Measurements from ENCODE around the gene LIPN.
"Not testable (repeated sequence)": the region's sequence is repeated elsewhere in the genome, so short reads cannot be mapped to it uniquely, and the experiment has no call there.

LIPN gene, protein sequence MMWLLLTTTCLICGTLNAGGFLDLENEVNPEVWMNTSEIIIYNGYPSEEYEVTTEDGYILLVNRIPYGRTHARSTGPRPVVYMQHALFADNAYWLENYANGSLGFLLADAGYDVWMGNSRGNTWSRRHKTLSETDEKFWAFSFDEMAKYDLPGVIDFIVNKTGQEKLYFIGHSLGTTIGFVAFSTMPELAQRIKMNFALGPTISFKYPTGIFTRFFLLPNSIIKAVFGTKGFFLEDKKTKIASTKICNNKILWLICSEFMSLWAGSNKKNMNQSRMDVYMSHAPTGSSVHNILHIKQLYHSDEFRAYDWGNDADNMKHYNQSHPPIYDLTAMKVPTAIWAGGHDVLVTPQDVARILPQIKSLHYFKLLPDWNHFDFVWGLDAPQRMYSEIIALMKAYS

DNA sequence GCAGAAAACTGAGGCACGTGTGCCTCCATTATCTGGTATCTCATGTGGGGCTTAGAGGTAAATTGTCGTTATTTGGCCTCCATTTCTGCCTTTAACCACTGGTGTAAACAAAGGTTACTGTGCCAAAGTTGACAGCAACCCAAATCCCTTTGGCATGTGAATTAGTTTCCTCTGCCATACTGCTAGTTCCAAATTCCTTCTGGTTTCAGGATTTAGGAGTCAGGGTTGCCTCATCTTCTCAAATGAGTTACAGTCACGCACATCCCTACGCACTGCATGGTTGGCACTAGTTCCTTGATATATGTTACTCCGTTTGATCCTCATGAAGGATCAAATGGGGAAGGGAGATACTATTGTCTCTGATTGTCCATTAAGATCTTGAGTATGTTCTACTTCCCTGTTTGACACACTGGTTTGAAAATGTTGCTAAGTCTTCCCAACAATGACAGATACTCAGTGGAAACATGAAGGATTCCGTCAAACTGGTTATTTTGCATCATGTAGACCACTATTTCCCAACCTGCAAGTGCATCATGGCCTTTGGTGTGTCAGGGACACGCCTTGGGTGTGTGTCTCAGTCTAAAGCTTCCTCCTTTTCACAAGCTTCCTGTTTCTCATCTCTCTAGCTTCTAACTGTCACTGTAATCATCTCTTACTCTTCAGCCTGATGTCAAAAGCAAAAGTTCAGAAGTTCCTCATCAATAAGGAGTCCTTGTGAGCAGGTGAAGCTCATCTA is at the start of gene LIPN:
Gene LIPN (plus strand): TSS at position 655 of the 736 bp plus-strand sequence. CDS start 1,386 bp downstream, outside the sequence.
- in situ Hi-C loops (cut with MboI; ENCODE audit: low sequenced_read_pairs), result no loop called here

DNA sequence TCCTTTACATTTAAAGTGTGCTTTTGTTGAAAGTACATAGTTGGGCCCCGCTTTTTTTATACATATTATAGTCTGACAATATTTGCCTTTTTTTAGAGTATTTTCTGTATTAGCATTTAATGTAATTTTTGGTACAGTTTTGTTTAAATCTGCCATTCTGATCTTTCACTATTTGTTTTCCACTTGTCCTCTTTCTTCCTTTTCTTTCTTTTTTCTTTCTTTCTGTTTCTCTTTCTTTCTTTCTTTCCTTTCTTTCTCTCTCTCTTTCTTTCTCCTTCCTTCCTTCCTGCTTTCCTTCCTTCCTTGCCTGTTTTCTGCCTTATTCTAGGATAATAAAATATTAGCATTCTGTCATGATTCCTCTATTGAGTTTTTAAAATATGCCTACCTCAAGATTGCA is 44.3 kb upstream of the LIPN start:
- in situ Hi-C loops (cut with MboI; ENCODE audit: low sequenced_read_pairs), result no loop called here

DNA sequence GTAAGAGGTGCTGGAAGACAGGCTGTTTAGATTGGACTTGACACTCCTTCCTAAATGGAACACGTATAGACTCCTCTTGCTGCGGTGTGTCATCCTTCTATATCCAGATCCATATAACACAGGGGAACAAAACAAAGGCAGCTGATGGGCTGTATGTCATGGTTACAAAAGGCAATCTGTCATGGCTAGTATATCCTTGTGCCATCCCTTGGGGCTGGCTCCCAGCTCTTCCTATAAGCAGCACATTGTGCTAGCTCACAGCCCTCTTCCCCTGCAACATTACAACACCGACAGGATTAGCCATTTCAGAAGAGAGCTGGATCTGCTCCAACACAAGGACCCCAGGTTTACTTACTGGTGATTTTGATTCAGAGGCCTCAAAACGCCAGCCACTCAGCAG is 38.4 kb upstream of the LIPN start:
- in situ Hi-C loops (cut with MboI; ENCODE audit: low sequenced_read_pairs), result no loop called here

DNA sequence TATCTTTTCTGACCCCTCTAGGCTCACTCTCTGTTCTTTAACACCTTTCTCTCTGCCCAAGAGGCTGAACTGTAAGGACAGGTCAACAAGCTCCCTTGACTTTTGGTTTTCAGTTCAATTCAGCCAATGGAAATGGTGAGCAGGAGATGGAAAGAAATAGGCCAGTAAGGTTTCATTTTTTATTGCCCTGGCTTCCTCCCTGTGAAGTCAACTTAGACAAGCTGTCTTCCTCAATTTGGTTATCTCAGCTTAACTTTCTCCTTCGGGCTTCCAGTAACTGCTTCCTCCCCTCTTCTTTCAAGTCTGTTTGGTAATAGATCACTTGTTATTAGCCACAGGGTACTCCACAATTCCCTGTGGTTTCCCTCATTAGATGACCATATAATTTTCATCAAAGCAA is 34.0 kb upstream of the LIPN start:
- in situ Hi-C loops (cut with MboI; ENCODE audit: low sequenced_read_pairs), result no loop called here

DNA sequence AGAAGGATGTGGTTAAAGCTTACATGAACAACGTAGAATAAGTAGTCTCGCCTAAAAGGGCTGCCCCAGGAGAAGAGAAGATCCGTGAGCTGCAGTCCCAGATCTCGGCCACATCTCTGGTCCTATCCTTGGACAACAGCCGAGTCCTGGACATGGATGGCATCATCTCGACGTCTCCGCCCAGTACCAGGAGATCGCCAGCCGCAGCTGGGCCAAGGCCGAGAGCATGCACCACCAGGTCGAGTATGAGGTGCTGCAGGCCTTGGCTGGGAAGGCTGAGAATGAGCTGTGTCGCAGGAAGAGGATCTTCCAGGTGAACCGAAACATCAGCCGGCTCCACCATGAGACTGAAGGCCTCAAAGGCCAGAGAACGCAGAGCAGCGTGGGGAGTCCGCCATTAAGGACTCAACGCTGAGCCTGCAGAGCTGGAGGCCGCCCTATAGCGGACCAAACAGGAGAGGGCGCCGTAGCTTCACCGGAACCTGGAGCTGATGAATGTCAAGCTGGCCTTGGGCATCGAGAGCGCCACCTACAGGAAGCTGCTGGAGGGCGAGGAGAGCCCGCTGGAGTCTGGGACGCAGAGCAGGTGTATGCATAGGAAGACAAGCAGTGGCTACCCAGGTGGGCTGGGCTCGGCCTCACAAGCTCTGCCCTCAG is 31.6 kb upstream of the LIPN start:
- in situ Hi-C loops (cut with MboI; ENCODE audit: low sequenced_read_pairs), result no loop called here

DNA sequence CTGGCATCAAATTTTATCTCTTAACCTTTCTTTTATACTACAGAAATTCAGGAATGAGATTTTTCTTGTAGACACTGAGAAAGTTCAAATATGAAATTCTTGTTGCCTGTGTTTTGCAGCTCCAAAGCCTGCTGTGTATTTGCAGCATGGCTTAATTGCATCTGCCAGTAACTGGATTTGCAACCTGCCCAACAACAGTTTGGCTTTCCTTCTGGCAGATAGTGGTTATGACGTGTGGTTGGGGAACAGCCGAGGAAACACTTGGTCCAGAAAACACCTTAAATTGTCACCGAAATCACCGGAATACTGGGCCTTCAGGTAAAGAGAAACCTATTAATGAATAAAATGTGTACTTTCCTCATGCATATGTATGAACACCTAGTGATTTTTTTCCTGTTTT is 29.0 kb upstream of the LIPN start:
- in situ Hi-C loops (cut with MboI; ENCODE audit: low sequenced_read_pairs), result no loop called here

DNA sequence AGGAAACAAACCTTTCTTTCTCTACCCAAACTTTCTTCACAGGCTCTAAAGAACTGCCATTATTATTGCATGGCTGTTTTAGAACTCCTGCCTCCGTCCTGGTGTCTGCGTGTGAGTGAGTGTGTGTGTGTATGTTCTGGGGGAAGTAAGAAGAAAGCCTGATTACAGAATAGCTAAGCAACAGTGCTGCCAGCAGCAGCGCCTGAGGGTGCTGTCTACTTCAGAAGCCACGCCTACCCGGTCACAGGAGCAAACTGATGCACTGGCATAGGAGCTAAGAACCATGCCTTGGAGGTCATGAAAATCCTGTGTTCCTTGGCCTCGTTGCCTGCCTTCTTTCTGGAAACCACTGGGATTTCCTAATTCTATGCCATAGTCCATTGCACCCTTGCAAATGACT is 28.5 kb upstream of the LIPN start:
- in situ Hi-C loops (cut with MboI; ENCODE audit: low sequenced_read_pairs), result no loop called here

DNA sequence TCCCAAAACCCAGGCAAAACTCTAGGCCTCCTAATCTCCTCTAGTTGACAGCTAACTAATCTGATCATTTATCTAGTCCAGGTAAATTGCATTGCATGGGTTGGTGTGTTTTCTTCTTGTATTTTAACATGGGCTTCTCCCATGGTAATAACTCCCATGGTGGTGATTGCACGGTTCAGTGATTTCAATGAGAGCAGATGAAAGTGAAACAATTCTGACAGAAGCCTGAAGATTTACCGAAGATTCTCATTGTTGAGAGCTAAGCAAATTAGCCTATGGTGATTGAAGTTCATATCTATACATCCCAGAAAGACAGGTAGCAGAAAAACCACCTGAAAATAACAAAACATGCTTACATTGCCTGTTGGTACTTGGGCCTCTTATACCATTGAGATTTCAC is 26.6 kb upstream of the LIPN start:
- in situ Hi-C loops (cut with MboI; ENCODE audit: low sequenced_read_pairs), result no loop called here

DNA sequence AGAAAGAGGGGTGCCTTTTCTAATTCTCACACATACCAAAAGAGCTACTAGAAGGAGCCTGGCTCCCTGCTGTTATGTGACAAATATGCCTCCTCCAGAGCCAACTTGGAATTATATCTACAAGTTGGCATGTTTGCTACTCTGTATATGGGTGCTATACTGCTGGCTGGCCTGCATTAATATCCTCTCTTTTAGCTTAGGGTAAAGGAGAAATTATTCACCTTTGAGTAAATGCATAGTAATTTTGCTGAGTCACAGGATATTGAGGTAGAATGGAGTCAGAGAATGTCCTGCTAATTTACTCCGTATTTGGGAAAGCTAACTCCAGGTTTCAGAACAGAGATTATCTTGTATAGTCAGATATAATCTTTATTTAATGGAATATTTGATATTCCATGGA is 24.2 kb upstream of the LIPN start:
- in situ Hi-C loops (cut with MboI; ENCODE audit: low sequenced_read_pairs), result no loop called here

DNA sequence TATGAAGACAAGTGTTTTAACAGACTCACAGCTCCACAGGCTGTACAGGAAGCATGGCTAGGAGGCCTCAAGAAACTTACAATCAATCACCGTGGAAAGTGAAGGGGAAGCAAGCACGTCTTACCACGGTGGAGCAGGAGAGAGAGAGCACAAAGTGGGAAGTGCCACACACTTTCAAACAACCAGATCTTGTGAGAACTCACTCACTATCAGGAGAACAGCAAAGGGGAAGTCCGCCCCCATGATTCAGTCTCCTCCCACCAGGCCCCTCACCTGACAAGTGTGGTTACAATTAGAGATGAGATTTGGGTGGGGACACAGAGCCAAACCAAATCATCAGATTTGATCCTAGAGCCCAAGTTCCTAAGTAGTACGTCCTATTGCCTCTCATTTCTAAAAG is 17.9 kb upstream of the LIPN start:
- in situ Hi-C loops (cut with MboI; ENCODE audit: low sequenced_read_pairs), result not testable (repeated sequence)

DNA sequence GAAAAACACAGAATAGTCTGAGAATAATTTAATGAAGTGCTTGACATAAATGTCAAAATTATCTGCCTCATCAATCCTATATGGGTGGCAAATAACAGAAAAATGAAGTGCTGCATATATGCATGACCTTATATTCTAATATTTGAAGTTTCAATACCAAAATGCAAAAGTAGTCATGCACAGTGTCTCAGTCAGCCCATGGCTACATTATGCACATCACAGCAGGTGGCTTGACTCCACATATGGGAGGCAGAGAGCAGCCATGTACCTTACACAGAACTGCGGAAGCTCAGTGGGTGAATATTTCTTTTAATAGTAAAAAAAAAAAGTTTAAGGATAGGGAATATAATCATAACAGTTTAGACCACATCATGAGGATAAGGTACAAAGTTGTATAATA is 17.4 kb upstream of the LIPN start:
- in situ Hi-C loops (cut with MboI; ENCODE audit: low sequenced_read_pairs), result no loop called here

DNA sequence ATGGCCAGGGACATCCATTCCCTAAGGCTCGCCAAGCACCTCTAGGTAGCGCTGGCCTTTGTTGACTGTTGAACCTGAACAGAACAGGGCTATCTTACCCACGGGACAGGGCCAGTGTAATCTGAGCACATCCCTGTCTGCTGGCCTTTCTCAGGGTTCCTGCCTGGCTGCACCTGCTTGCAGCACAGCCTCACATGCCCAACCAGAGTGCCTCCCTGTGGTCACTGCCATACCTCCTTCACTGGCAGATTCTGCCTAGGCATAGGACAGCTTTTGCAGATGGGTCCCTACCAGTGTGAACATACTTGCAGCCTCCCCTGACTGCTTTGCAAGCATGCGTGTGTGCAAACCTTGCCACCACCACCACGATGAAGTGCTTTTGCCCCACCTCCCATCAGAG is 15.8 kb upstream of the LIPN start:
- in situ Hi-C loops (cut with MboI; ENCODE audit: low sequenced_read_pairs), result no loop called here

DNA sequence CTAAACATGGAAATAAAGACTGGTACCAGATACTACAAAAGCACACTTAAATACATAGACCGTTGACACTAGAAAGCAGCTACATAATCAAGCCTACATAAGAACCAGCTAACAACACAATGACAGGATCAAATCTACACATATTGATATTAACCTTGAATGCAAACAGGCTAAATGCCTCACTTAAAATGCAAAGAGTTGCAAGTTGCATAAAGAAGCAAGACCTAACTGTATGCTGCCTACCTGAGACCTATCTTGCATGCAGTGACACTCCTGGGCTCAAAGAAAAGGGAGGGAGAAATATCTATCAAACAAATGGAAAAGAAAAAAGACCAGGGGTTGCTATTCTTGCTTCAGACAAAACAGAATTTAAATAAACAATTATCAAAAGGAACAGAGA is 14.2 kb upstream of the LIPN start:
- in situ Hi-C loops (cut with MboI; ENCODE audit: low sequenced_read_pairs), result no loop called here

DNA sequence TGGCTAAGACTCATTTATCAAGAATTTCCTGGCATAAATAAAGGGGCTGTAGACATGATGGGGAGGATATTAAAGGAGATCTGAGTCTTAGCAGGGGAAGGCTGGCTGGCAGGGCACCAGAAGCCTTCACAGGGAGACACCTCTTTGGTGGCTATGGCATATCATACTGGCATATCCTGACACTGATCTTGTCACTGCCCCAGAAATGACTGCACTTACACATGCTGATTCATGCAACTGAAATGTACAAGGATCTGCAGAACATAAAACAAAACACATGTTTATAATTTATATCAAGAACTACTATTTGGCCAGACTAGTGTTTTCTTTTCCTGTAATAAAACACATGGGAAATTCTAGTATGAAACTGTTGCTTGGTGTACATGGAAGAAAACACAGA is 5.5 kb upstream of the LIPN start:
- in situ Hi-C loops (cut with MboI; ENCODE audit: low sequenced_read_pairs), result no loop called here

DNA sequence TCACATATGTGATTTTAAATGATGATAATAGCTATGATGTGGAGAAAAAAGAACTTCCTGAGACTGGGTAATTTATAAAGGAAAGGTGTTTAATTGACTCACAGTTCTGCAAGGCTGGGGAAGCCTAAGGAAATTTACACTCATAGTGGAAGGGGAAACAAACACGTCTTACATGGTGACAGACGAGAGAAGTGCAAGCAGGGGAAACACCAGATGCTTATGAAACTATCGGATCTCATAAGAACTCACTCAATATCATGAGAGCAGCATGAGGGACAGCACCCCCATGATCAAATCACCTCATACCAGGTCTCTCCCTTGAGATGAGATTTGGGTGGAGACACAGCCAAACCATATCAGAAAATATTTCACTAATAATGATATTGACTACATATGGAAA is 4.1 kb upstream of the LIPN start:
- in situ Hi-C loops (cut with MboI; ENCODE audit: low sequenced_read_pairs), result no loop called here

DNA sequence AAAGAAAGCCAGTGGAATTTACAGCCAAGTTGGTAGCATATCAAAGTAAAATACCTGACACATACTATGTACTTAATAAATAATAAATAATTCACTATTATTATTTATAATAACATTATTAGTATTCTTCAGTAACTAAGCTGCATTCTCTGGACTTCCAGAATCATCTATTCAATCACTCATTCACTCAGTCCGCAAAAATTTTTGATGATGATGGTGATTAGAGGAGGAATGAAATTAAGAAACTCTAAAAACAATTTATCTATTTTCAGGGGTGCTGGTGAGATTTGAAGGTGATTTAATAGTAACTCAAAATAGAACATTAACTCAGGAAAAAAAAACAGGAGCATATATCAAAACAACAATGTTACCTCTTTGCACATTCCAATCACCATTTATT is 3.2 kb upstream of the LIPN start:
- in situ Hi-C loops (cut with MboI; ENCODE audit: low sequenced_read_pairs), result no loop called here

DNA sequence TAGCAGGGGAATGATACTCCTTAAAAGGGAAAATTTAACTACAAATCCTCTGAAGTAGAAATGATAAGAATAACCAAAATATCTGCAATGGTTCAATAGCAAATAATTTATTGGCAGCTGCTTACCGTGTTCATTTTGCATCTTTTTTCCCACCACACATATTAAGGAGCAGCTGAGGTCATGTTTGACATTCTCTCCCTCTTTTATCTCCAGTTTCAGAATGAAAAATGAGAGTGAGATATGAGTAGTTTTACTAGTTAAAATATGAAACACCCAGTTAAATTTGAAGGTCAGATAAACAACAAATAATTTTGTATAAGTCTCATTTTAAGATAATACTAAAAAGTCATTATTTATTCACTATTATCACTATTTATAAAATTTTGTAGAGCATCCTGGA is 3.1 kb downstream of the LIPN start:
- in situ Hi-C loops (cut with MboI; ENCODE audit: low sequenced_read_pairs), result no loop called here

DNA sequence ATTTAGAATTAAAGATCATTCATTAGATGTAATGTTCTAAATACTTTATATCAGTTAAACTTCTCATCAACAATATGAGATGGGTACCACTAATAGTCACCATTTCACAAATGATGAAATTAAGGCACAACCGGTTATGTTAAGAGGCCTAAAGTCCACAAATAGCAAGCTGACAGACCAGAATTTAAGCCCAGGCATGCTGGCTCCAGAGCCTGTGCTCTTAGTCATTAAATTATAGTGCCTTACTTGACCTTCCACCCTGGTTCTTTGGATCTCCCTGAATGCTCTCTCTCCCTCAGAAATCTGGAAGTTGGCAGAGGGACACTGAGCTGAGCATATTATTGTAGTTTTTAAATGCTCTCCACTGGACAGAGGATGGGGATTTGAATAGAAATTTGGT is 3.6 kb downstream of the LIPN start:
- in situ Hi-C loops (cut with MboI; ENCODE audit: low sequenced_read_pairs), result no loop called here

DNA sequence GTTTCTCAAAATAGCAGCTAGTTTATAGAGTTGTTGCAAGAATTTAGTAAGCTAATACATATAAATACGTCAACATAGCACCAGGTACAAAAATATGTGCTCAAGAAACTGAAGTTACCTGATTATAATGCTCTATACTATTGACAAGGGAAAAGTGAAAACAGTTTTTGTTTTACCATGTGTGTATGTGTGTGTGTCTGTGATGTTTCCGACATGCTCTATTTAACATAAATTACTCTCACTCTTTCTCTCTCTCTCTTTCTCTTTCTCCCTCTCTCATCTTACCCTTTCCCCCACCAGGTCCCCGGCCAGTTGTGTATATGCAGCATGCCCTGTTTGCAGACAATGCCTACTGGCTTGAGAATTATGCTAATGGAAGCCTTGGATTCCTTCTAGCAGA is 4.3 kb downstream of the LIPN start:
- in situ Hi-C loops (cut with MboI; ENCODE audit: low sequenced_read_pairs), result no loop called here

DNA sequence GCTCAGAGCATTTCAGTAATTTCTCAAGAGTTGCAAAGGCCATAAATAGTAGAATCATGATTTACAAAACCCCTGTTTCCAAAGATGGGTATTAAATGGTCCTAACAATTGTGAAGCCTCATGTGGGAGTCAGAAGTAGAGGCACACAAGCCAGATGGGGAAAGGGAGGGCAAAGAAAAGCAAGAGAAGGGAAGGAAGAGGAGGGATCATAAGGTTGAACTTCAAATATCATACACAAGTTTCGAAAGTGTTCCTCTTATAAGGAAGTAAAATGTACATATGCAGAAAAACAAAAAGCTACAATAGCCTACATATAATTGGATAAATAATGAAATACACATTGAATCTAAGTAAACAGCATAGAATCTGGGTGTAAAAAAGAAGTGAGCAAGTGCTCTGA is 6.0 kb downstream of the LIPN start:
- in situ Hi-C loops (cut with MboI; ENCODE audit: low sequenced_read_pairs), result no loop called here

DNA sequence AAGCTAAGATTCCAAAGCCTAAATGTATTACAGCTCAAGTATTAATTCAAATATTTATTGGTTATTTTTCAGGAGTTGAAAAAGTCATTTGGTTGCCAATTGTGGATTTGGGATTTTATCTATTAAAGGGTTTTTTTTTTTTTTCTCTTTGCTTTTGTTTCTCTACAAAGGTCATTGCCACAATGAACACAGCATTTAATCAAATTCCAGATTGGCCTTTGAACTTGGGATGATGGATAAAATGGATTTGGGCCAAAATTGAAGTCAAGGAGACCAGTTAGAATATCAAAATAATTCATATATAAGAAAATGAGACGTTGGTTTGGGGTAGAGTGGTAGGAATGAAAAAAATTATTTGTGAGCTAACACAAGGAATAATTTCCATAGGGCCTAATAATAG is 9.6 kb downstream of the LIPN start:
- in situ Hi-C loops (cut with MboI; ENCODE audit: low sequenced_read_pairs), result no loop called here

DNA sequence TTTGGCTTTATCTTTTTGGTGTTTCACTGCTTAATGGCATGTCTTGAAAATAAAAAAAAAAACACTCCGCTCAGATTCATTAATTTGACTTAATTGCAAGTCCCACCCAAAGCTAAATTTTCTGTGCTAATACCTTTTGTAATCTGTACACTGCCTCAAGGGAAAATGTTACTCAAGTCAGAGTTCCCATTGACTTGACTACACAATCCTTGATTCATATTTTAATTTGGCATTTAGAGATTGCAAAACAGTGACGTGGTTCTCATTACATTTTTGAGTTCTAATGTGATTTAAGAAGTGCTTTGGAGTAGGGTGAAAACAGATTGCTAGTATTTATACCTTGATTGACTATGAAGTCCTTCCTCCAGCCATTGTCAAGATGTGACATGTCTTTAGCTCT is 21.4 kb downstream of the LIPN start:
- in situ Hi-C loops (cut with MboI; ENCODE audit: low sequenced_read_pairs), result no loop called here
